ENCODE results near the gene EXOSC5. TPM values are rescaled to one million over a fixed set of nuclear protein-coding genes. Genes with fewer than 3 reads are reported as not detected.

EXOSC5 gene
- total and polyA plus RNA-seq, 9 of the 15 experiments (the other 6 are each of a cell fraction or from before 2014, with no cell fraction given), result 10.9 to 75.5 (median 37.8) TPM

- Histone ChIP-seq H3K9ac (ENCODE audit: insufficient read depth in 1 of 2, low read depth in 2 of 2, low read length in 2 of 2) (peak overlapping the region; percentile 63 to 85), H3K9me1 (ENCODE audit: control insufficient read depth, insufficient read depth, low read length) (no peaks in the 10 kb centered on the region), H3K9me3 (replicated peaks; ENCODE audit: control insufficient read depth, insufficient read depth, low read depth, low read length) (no peaks in the 10 kb centered on the region), H4K20me1 (replicated peaks; ENCODE audit: control insufficient read depth, insufficient read depth, low read length) (no peaks in the 10 kb centered on the region; the same call in 1 of the 2 replicates), H3K79me2 (ENCODE audit: control insufficient read depth, insufficient read depth, low read length) (peaks cover 8% of the 10 kb centered on the region; the same call in 2 of the 3 replicates), H3K4me1 (replicated peaks in 1 of 2; ENCODE audit: control insufficient read depth in 2 of 2, insufficient read depth in 2 of 2, low read length in 2 of 2) (peaks cover 23 to 59% of the 10 kb centered on the region in 2 experiments), H2AFZ (ENCODE audit: low read depth, low read length) (peak overlapping the region; percentile 83), H3K27ac (ENCODE audit: extremely low read depth, low read depth, low read length) (peak overlapping the region; percentile 79), H3K27me3 (ENCODE audit: control insufficient read depth in 2 of 2, insufficient read depth in 2 of 2, low read length in 2 of 2) (no peaks in the 10 kb centered on the region), H3K4me3 (peak overlapping the region; percentile 35), H3K4me2 (ENCODE audit: insufficient read depth, low read length) (peak overlapping the region; percentile 85), H3K36me3 (ENCODE audit: control insufficient read depth, insufficient read depth, low read length) (peaks cover 44% of the 10 kb centered on the region)
- 2% methylated on average over 14 of the region's 23 CpGs for WGBS (ENCODE audit: insufficient coverage, low coverage, missing lambda C conversion rate)
- FAIRE-seq (peak; percentile 70), ATAC-seq (peak; percentile 37), DNase-seq (ENCODE audit: extremely low read depth in 1 of 4, low spot score in 3 of 4) (peak; percentile 61 to 74 (median 72))
- BruUV-seq (replicated peaks), result no TSS peak
- in situ Hi-C loops (cut with MboI), result no loop called here
- intact Hi-C loops (cut with micrococcal nuclease), result no loop called here
- ChIA-PET CTCF (ENCODE audit: low intra/inter-chr PET ratio) (no interaction called here), POLR2A (interaction anchor here (0.6 to 3.3 kb wide), 4 partner anchors 9 to 34 kb away, joined by 3 to 15 read pairs (median 8); partner anchors contain the start of gene DMAC2)
- TF ChIP-seq ATF1 (CRISPR knock-in tag; IDR thresholded peaks at IDR 0.05) (no peak), ATF1 (tag; IDR thresholded peaks at IDR 0.05) (no peak), CHD1 (IDR thresholded peaks at IDR 0.05; ENCODE audit: low read length) (no peak), NFE2L1 (tag; IDR thresholded peaks at IDR 0.05; ENCODE audit: borderline replicate concordance, low read depth) (no peak), SNRNP70 (optimal IDR thresholded peaks at IDR 0.05; ENCODE audit: low read depth, low read length) (no peak), CREB1 (IDR thresholded peaks at IDR 0.05) (no peak), CREB1 (CRISPR knock-in tag; IDR thresholded peaks at IDR 0.05) (no peak), MED1 (CRISPR knock-in tag; IDR thresholded peaks at IDR 0.05; ENCODE audit: borderline replicate concordance) (no peak), DLX4 (CRISPR knock-in tag; IDR thresholded peaks at IDR 0.05) (no peak), ZNF586 (CRISPR knock-in tag; conservative IDR thresholded peaks at IDR 0.05) (no peak), HDAC2 (IDR thresholded peaks at IDR 0.05) (peak; percentile 69; the same call in 1 of the 2 replicates), FOSL1 (tag; conservative IDR thresholded peaks at IDR 0.05) (no peak), CTCF (IDR thresholded peaks at IDR 0.05 in 2 of 3, conservative IDR thresholded peaks at IDR 0.05 in 1 of 3; ENCODE audit: insufficient read depth in 2 of 3, low read depth in 1 of 3, low read length in 3 of 3) (no peak), ZNF384 (IDR thresholded peaks at IDR 0.05; ENCODE audit: low read depth, low read length) (no peak), TSHZ1 (CRISPR knock-in tag; IDR thresholded peaks at IDR 0.05) (no peak), HMG20A (CRISPR knock-in tag; conservative IDR thresholded peaks at IDR 0.05) (no peak), CTBP1 (IDR thresholded peaks at IDR 0.05; ENCODE audit: borderline replicate concordance) (peak; percentile 69; the same call in 1 of the 2 replicates)
These were observed 30.7 kb upstream of the EXOSC5 start for GRCh38 chr19:41427647-41428480.
